GM18870 (cell line): ENCODE data around the gene ADGRL4.

Experiments used
- ATAC-seq: cut with Tn5 transposase; IDR thresholded peaks from one replicate; pipeline ENCODE4 v1.9.1; 2021; ENCODE audit warnings: moderate library complexity; ENCODE audit not compliant: unreplicated experiment

The ADGRL4 gene

GRCh38 chr1:78840453-78841271 is 165.9 kb downstream of the ADGRL4 start:
- ATAC-seq = no peak
